RWPE1 (cell line): ENCODE results near the gene CD63.

Experiments
- CTCF ChIA-PET: fragments of 350-600 bp; sonication (Branson Sonifier 250); formaldehyde crosslinking; extraction: SDS; loops from one replicate; lab custom pipeline; 2021; lab: Yijun Ruan, JAX
- POLR2A ChIA-PET: fragments of 400-600 bp; formaldehyde crosslinking; extraction: SDS; loops from one replicate; lab custom pipeline; 2020; ENCODE audit warnings: antibody characterized with exemption; ENCODE audit not compliant: low non-redundant PET; lab: Yijun Ruan, JAX
- DNase-seq: peaks from one replicate; pipeline ENCODE4 v3.0.0; 2012; ENCODE audit warnings: low spot score
- H3K27ac ChIP-seq: fragments of 450-650 bp; 2 replicates; pipeline ENCODE4 v1.5.1; 2017
- CTCF ChIP-seq: fragments of 450-650 bp; conservative IDR thresholded peaks from 2 replicates; pipeline ENCODE4 v1.5.1; 2017; ENCODE audit warnings: low read depth, mild to moderate bottlenecking

Gene CD63

GRCh38 chr12:55698241-55698955, 30.4 kb downstream of the CD63 start:
- POLR2A ChIA-PET: no interaction called here
- H3K27ac ChIP-seq: no peak overlapping the region
- no peak for TF ChIP-seq CTCF
- no peak for DNase-seq
- CTCF ChIA-PET: interaction anchor here (0.6 kb wide), 2 partner anchors 11 to 17 kb away, joined by 3 to 4 read pairs; no protein-coding TSS in a partner anchor

- TF ChIP-seq CTCF: no peak
- H3K27ac ChIP-seq: no peak overlapping the region
- POLR2A ChIA-PET: no interaction called here
- CTCF ChIA-PET: no interaction called here
- no peak for DNase-seq
Measured at GRCh38 chr12:55697686-55698085, 31.1 kb downstream of the CD63 start.

- no peak overlapping the region for H3K27ac ChIP-seq
- CTCF ChIA-PET: no interaction called here
- DNase-seq: no peak
- POLR2A ChIA-PET: no interaction called here
- no peak for TF ChIP-seq CTCF
Measured at GRCh38 chr12:55696796-55697462, 31.9 kb downstream of the CD63 start.

- TF ChIP-seq CTCF: no peak
- ChIA-PET CTCF (no interaction called here), POLR2A (no interaction called here)
- no peak overlapping the region for H3K27ac ChIP-seq
- no peak for DNase-seq
Measured at GRCh38 chr12:55696141-55696540, 32.7 kb downstream of the CD63 start.

GRCh38 chr12:55695349-55695748, 33.5 kb downstream of the CD63 start:
- POLR2A ChIA-PET: no interaction called here

GRCh38 chr12:55694651-55695050, 34.2 kb downstream of the CD63 start:
- CTCF ChIA-PET: no interaction called here
- no peak for DNase-seq
- no peak overlapping the region for H3K27ac ChIP-seq
- POLR2A ChIA-PET: no interaction called here
- no peak for TF ChIP-seq CTCF

More at GRCh38 chr12:55695349-55695748, 33.5 kb downstream of the CD63 start:
- no peak overlapping the region for H3K27ac ChIP-seq
- CTCF ChIA-PET: no interaction called here
- no peak for TF ChIP-seq CTCF
- DNase-seq: no peak
